ENCODE results near the gene B3GALT6.

Gene B3GALT6

DNA sequence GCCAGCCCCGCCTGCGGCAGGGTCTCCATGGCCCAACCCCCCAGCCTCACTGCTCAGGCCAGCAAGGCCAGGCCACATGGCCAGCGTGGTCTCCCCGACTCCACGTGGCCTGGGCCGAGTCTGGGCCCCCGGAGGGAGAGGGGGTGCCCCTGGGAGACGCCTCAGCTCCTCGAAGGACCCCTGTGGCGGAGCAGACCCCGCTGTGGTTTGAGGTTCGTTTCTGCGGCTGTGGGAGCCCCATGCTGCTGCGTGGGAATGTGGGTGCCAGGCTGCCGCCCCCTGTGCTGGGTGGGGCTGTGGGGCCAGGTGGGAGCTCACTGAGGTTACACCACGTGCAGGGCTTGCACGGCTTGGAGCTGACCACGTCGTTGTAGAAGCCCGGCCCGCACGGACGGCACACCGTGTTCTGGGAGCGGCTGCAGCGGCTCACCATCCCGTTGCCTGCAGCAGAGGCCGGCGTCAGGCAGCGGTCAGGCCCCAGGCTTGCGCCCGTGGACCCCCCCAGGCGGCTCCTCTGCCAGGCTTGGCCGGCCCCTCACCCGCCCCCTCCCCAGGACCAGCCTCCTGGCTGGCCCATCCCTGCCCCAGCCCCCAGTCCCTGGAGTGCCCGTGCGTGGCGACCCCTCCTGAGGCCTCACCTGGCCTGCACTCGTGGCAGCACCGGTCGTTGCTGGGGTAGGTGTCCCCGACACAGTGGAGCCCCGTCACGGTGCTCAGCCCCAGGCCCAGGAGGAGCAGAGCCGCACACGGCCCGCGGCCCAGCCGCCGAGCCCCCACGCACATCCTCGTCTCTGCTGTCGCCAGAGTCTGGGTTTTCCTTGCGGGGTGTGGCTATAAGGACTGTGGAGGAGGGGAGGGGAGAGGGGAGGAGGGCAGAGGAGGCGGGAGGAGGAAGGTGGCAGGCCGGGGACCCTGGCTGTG, 18.4 kb upstream of the B3GALT6 start, which contains the start of gene TNFRSF4:
TNFRSF4 (minus strand) TSS at position 809 of the 921 bp plus-strand sequence; CDS start at position 783, 26 bp downstream.
- Histone ChIP-seq H3K27ac (peak within 1 kb of the TSS in 20 of 21 experiments; percentile 13 to 87 (median 64)), H3K4me3 (peak within 1 kb of the TSS; percentile 6 to 37 (median 18))

DNA sequence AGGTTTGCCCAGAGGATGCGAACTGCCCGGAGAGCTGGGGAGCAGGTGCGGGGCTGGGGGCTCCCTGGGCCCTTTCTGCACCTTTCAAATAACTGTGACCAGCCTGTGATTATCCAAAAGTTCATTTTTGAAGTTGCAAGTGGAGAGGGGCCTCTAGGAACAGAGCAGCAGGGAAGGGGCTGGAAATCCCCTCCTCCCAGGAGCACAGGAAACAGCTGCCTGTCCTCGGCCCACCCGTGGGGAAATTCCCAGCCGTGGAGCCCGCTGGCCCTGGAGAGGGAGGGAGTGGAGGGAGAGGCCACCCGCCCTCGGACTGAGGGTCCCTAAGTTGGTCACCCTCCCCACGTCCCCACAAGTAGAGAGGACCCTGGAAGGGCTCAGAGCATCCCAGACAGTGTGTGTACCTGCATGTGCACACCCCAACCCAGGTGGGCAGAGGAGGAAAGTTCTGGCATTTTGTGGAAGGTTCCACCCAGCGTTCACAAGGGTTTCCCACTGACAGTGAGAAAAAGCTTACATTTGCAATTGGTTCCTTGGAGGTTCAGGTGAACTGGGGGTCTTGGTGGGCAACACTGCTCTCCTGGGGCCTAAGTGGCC, 16.9 kb upstream of the B3GALT6 start:
- no peak overlapping the region for H3K4me3 ChIP-seq
- H3K27ac ChIP-seq, result peak overlapping the region in 7 of 21 experiments; percentile 18 to 85 (median 60)

DNA sequence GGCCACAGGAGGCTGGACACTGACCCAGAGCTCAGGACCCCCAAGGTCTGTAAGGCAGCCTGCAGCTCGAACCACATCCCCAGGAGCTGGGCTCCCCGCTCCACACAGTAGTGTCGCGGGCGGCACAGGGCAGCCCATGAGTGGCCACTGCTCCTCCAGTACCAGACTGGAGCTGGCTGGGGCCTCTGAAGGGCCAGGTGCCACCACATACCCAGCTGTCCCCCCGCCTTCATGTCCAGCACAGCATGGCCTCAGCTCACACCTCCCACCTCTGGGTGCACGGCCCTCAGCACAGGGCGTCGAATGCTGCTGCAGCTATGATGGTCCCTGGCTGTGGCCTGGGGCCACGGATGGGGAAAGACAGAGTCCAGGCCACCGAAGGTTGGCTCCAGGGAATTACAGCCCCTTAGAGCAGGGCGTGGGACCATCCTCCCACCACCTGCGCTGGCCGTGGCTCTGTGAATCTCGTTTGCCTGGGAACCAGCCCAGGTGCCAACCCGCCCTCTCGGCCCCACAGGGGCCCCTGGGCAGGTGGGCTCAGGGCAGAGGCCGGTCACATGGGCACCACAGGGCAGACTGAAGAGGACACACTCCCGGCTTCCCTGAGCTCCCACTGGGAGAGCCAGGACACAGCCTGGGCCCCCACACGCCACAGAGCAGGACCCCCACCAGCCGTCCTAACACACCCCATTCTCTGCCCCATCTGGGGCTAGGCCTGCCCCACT, 16.0 kb upstream of the B3GALT6 start:
- H3K27ac ChIP-seq, result peak overlapping the region in 7 of 21 experiments; percentile 25 to 85 (median 49)
- H3K4me3 ChIP-seq, result no peak overlapping the region

DNA sequence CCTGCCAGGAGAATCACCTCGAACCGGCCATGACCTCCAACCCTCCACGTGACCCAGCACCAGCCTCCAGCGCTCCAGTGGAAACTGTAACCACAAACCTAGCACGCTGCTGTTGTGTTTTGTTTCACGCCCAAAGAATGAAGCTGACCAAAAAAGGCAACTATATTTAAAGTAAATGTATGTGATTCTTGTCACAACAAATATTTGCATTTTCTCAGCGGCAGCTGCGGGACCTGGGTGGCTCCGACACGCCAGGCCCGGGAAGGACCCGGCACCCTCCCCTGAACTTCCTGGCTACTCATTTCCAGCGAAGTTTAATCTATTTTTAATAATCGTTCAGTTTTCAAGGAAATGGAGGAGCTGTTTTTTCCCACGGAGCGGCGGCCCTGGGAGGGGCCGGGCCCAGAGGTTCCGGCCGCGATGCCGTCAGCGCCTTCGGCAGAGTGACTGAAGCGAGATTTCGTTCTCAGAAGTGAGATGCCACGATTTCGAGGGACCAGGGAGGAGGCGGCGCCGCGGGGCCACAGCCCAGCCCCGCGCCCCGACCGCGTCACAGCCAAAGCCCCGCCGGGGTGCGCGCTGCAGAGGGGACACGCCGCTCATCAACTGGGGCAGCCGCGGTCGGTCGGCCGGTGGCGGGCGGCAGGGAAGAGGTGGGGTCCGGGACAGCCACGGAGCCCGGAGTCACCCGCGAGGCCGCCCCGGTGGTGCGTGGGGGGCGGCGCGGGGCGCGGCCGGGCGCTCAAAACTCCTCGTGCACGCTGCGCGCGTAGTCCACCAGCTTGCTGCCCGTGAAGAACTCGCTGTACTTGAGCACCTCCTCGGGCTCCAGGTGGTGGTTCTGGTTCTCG, 15.0 kb upstream of the B3GALT6 start:
- H3K4me3 ChIP-seq, result no peak overlapping the region
- peak overlapping the region in 6 of 21 experiments; percentile 40 to 60 (median 56) for H3K27ac ChIP-seq

DNA sequence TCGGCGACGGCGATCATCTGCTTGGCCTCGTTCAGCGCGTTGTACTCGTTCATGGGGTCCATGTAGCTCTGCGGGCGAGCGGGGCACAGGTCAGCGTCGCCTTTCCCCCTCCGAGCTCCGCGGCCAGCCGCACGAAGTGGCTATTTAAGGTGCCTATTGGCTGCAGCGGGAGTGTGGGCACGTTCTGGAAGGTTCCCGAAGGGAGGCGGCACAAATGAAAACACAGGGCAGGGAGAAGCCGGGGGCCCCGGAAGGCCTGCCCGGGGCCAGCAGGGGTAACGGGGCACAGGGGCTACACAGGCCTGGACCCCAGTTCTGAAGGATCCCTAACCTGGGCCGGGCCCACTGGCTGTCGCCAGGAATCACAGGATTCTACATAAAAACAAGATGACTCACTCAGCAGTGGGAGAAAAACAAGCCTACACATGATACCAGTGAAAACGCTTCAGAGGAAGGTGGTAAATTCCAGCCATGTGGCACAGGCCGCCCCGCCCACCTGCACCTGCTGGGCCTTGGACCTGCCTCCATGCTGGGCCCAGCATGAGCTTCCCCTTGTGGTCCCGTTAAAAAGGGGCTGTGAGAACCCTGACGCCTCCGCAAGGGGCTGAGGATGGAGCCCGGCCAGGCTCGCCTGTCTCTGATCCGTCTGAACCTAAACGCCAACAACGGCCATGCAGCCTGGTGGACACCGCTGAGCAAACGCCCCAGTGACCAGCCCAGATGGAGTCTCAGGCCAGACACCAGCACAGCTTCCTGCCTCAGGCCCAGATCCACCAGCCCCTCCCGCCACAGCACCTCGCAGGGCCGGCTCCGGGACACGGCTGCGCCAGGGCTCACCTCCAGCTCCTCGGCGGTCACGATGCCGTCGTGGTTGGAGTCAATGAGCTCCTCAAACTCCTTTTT, 14.2 kb upstream of the B3GALT6 start:
- H3K27ac ChIP-seq, result peak overlapping the region in 5 of 21 experiments; percentile 18 to 59 (median 52)
- H3K4me3 ChIP-seq, result no peak overlapping the region

DNA sequence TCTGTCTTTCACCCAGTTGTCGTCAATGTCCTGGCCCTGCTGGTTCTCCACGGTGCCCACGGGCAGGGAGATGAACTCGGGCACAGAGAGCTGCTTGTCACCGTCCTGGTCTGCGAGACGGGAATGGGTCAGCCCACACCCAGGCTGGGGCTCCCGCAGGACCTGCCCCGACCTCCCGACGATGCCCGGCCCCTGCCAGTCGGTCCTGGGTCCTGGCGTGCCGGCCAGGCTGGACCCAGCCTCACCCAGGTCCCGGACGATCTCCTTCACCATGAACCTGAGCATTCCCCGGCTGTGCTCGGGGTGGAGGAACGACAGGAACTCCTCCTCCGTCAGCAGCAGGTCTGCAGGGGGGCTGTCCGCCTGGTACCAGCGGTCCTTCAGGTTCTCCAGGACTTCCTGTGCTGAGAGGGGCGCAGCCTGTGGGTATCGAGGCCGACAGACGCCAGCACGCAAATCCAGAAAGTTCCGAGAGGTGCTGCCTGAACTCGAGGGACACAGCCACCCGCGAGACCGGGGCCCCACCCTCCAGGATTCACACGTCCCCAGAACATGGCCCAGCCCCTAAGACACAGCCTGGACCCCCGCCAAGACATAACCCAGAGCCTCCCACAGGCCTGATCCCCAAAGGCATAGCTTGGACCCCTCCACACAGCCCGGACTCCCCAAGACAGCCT, 13.4 kb upstream of the B3GALT6 start:
- H3K27ac ChIP-seq, result peak overlapping the region in 6 of 21 experiments; percentile 8 to 67 (median 46)

DNA sequence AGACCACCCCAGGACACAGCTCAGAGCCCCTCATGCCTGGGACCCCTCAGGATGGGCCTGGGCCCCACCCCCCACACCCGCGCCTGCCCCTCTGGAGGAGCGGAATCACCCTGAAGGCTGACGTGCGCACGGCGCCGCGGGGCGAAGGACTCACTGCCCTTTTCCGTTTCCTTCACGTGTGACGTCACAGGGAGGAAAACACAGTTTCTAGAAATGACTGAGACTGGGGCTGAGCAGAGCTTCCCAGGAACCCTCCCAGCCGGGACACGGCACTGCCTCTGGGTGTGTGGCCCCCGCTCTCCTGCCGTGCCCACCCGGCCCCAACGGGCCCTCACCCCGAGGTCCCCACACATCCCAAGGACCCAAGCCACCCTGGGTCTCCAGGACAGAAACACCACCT, 12.7 kb upstream of the B3GALT6 start:
- H3K27ac ChIP-seq, result peak overlapping the region in 9 of 21 experiments; percentile 7 to 67 (median 43)
- no peak overlapping the region for H3K4me3 ChIP-seq

More for the DNA sequence above, 13.4 kb upstream of the B3GALT6 start:
- no peak overlapping the region for H3K4me3 ChIP-seq

DNA sequence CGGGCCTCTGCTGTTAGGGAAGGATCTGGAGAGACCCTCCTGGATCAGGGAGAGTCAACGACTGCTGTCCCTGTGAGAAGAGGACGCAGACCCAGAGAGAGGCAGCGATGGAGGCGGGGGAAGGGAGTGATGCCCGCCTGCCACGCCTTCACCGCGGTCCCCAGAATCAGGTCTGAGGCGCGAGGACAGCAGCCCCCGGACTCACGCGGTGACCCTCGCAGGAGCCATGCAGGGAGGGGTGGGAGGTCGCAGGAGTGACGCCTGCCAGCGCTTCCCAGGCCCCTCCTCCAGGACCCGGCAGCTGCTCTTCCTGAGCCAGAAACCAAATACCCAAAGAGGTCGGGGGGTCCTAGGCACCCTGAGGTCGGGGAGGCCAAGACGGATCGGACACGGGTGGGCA, 11.8 kb upstream of the B3GALT6 start:
- Histone ChIP-seq H3K4me3 (no peak overlapping the region), H3K27ac (peak overlapping the region in 1 of 21 experiments; percentile 47)

DNA sequence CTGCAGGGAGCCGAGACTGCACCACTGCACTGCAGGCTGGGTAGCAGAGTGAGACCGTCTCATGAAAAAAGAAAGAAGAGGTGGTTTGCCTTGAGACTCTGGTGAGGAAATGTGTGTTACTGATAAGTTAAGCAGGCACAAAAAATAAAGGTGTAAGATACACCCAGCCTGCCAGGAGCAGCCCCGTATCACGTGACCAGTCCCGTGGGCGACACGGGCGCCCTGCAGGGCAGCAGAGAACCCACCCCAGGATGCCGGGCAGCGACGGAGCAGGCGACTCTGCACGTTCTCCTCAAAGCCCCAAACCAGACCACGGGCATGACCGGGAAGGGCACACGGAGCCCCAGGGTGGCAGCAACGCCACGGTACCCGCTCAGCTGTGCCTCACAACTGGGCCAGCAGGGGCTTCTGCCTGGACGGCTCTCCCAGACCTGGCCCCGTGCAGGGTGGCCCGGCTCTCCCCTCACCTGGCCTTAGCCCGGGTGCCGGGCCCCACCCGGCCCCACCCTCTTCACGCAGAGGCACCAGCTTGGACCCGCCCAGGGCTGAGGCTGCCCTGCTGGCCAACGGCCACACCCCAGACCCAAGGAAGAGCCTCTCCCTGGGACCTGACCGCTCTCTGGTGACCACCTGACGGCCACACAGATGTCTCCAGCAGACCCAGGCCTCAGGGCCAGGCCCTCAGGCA, 10.0 kb upstream of the B3GALT6 start:
- no peak overlapping the region for H3K27ac ChIP-seq
- no peak overlapping the region for H3K4me3 ChIP-seq

DNA sequence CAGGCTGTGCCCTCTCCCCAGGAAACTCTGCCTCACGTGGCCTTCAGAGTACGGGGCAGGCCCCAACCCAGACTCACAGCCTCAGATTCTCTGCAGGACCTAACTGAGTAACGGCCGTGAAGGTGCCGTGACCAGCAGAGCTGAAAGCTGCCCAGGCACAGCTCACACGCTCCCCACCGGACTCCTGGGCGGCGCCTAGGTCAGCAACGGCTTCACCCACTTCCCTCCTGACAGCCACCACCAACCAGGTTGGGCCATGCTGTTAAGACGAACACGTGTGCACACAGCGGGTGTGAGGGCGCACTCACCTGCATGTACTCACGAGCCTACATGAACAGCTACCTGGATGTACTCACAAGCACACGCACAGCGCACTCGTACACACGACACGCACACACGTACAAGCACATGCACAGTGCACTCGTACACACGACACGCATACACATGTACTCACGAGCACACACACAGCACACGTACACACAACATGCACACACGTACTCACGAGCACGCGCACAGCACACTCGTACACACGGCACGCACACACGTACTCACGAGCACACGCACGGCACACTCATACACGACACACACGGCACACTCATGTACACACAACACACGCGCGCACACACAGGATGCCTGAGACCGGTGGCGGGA, 9.3 kb upstream of the B3GALT6 start:
- Histone ChIP-seq H3K4me3 (no peak overlapping the region), H3K27ac (no peak overlapping the region)

DNA sequence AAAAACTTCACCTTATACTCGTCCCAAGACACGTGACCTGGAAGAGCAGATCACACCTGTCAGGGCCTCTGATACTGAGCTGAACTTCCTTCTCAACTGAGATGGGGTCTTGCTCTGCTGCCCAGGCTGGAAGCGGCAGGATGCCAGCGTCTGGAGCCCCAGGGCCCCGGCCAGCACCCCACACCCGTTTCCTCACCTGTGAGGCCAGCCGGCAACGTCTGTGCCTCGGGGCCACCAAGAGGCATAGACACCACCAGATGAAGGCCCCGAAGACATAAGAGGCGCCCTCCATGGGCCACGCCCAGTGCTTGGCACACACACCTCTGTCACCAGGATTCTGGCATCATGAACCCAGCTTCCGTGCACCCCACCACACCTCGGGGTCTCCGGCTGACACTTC, 8.7 kb upstream of the B3GALT6 start:
- Histone ChIP-seq H3K4me3 (no peak overlapping the region), H3K27ac (no peak overlapping the region)

DNA sequence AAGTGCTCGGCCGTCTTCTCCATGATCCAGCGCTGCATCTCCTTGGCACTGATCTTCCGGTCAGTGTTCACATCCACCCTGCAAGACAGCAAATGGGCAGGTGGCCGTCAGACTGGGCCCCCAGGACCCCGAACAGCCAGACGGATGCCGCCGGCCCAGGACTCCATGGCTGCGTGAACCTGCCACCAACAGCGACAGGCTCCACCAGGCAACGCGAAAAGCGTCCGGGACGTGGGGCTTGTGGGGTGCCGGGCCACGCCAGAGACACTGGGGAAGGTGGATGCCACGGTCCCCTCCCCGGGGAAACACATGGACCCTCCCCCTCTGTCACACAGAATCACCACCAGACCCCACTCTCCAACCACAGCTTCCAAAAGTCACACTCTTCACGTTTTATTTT, 8.1 kb upstream of the B3GALT6 start:
- Histone ChIP-seq H3K27ac (no peak overlapping the region), H3K4me3 (no peak overlapping the region)

DNA sequence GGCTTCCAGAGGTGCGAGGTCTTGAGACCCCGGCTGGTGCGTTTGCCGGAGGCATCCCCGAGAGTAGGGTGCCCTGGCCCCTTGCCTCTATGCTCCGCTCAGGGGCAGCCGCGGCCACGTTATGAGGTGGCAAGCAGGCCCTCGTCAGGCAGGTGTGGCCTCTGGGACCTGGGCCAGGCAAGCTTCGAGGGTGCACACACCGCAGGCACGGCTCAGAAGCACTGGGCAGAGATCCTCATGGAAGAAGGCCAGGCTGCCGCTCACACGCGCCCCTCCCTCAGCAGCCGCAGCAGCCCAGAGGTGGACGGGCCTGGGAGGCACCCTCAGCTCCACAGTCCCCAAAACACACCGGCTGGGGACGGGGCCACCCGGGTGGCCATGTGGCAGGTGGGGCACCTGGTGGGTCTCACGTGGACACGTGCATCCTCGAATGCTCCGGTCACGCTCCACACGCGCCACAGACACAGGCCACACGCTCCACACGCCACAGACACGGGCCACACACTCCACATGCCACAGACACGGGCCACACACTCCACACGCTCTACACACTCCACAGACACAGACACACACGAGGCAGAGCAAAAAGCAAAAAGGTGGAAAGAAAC, 6.7 kb upstream of the B3GALT6 start:
- H3K4me3 ChIP-seq, result no peak overlapping the region
- no peak overlapping the region for H3K27ac ChIP-seq

DNA sequence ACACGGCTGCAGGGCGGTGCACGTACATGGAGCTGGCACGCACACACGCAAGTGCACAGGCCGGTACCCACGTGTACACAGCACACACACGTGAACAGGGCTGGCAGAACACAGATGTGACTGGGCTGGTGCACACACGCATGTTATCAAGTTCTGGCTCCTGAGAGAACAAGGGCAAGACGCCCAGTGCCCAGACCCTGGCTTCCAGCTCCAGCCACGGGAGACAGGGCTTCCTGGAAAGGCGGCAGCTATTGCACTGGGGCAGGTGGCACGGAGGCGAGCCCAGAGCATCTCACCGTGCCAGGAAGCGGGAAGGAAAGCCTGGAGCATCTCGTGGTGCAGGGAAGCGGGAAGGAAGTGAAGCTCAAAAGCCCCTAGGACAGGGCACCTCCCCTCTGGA, 6.1 kb upstream of the B3GALT6 start:
- Histone ChIP-seq H3K27ac (no peak overlapping the region), H3K4me3 (no peak overlapping the region)

DNA sequence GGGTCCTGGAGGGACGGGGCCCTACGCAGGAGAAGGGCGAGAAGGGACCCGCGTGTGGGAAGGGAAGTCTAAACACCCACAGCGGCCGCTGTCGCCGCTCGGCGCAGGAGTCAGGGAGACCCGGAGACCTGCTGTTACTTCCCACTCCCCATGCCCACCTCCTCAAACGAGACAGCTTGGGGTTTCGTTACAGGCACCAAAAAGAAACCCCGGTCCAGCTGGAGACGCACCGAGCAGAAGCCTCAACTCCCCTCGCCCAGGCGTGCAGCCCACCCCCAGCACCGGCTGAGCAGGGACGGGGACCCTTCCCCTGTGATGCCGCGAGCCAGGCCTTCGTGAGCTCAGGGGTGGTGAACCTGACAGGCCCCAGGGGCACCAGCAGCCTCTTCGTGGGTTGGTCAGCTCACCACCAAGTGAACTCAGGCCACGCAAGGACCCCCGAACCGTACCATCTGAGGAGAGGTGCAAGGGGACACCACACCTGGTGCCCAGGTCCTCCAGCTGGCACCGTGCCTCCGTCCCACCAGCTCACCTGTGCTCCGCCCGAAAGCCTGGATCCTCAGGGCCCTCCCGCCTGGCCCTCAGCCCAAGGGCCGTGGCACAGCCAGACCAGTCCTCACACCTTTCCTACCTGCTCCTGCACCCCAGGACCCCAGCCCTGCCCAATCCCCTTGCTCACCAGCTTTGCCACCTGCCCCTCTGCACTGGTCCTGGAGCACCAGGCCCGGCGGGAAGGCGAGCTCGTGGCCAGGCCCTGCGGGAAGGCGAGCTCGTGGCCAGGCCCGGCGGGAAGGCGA, 5.3 kb upstream of the B3GALT6 start:
- Histone ChIP-seq H3K27ac (no peak overlapping the region), H3K4me3 (no peak overlapping the region)

Measured in skin epidermis (tissue), 12 donors.